Natural killer cell (primary cell): ENCODE measurements around the gene TTC6. TPM values are rescaled to one million over a fixed set of nuclear protein-coding genes. Genes with fewer than 3 reads are reported as not detected.

ENCODE experiments used
- ATAC-seq, 3 donors: fragments of 150-1000 bp in 2 of 3; fragments of 200-7000 bp in 1 of 3; cut with Tn5 transposase; 1 replicate in 1 of 3; 2 replicates in 2 of 3; pipeline ENCODE4 v1.10.0; 2021; ENCODE audit warnings: mild to moderate bottlenecking in 2 of 3, moderate library complexity in 2 of 3
- DNase-seq, 2 donors: peaks; one replicate each; pipeline versions ENCODE4 v3.0.0 to v3.0.0-alpha.2; 2013 to 2021; ENCODE audit warnings: mixed read lengths in 1 of 2
- H3K27ac ChIP-seq: one replicate; pipeline ENCODE4 v1.5.1; 2013; ENCODE audit warnings: mild to moderate bottlenecking, low read length
- H3K27me3 ChIP-seq: one replicate; pipeline ENCODE4 v1.6.1; 2013; ENCODE audit warnings: low read length; ENCODE audit not compliant: control insufficient read depth, insufficient read depth
- H3K36me3 ChIP-seq: one replicate; pipeline ENCODE4 v1.6.1; 2013; ENCODE audit warnings: low read length; ENCODE audit not compliant: control insufficient read depth, insufficient read depth
- H3K4me1 ChIP-seq: one replicate; pipeline ENCODE4 v1.6.1; 2013; ENCODE audit warnings: low read length; ENCODE audit not compliant: control insufficient read depth, insufficient read depth
- H3K4me3 ChIP-seq: one replicate; pipeline ENCODE4 v1.5.1; 2013; ENCODE audit warnings: low read length
- H3K9me3 ChIP-seq: one replicate; pipeline ENCODE4 v1.6.1; 2013; ENCODE audit warnings: low read length; ENCODE audit not compliant: control insufficient read depth, insufficient read depth
- H3K27ac Mint-ChIP-seq, 2 donors: one replicate each; pipeline ENCODE4 v1.8.0; 2022; ENCODE audit warnings: mild to moderate bottlenecking in 2 of 2, mixed read lengths in 2 of 2, moderate library complexity in 1 of 2
- H3K27me3 Mint-ChIP-seq, 2 donors: one replicate each; pipeline ENCODE4 v1.8.0; 2022; ENCODE audit warnings: low read depth in 2 of 2, mixed read lengths in 2 of 2
- H3K36me3 Mint-ChIP-seq: one replicate; pipeline ENCODE4 v1.8.0; 2022; ENCODE audit warnings: mixed read lengths
- H3K4me1 Mint-ChIP-seq, 2 donors: one replicate each; pipeline ENCODE4 v1.8.0; 2022; ENCODE audit warnings: mixed read lengths in 2 of 2
- H3K4me3 Mint-ChIP-seq: one replicate; pipeline ENCODE4 v1.8.0; 2022; ENCODE audit warnings: mild to moderate bottlenecking, moderate library complexity, mixed read lengths
- H3K9me3 Mint-ChIP-seq, 2 donors: one replicate each; pipeline ENCODE4 v1.8.0; 2022; ENCODE audit warnings: mixed read lengths in 2 of 2
- CTCF ChIP-seq: fragments of 200-600 bp; IDR thresholded peaks from one replicate; pipeline ENCODE4 v1.8.0; 2022; ENCODE audit warnings: antibody characterized with exemption
- WGBS: methylation state at CpG from one replicate; pipeline ENCODE4 v1.1.7; 2013; ENCODE audit warnings: missing lambda C conversion rate; ENCODE audit not compliant: insufficient coverage; 5-methylcytosine and 5-hydroxymethylcytosine counted together
- intact Hi-C: fragments of 100-400 bp; cut with micrococcal nuclease; formaldehyde crosslinking; loops from one replicate; pipeline ENCODE4 v1.14.2; 2022
- total RNA-seq, 4 donors: library from RNA; stranded (reverse); fragments of 120-200 nt in 1 of 4; gene quantifications; one replicate each; pipeline versions ENCODE4 v1.2.3 to v1.2.4, GENCODE V29; 2013 to 2022

TTC6 gene
- total RNA-seq, 3 donors from 2014 or later (not counting 1 experiment from before 2014, with no cell fraction given) = not detected

GRCh38 chr14:37591311-37591940 lies 4.0 kb upstream of the TTC6 start:
- intact Hi-C loops = no loop called here
- WGBS = 10% methylated on average over 45 of the region's 45 CpGs
- H3K4me1 Mint-ChIP-seq = peaks cover 0 to 5% of the 10 kb centered on the region in 2 donors
- DNase-seq (no peak), ATAC-seq (no peak)
- no peak overlapping the region for H3K4me3 Mint-ChIP-seq
- Histone ChIP-seq H3K4me3 (no peak overlapping the region), H3K4me1 (peaks cover 10% of the 10 kb centered on the region), H3K27me3 (peaks cover 50% of the 10 kb centered on the region), H3K9me3 (peaks cover 9% of the 10 kb centered on the region), H3K27ac (no peak overlapping the region), H3K36me3 (no peaks in the 10 kb centered on the region)
- H3K27me3 Mint-ChIP-seq = peaks cover 54 to 70% of the 10 kb centered on the region in 2 donors
- H3K9me3 Mint-ChIP-seq = peaks cover 0 to 3% of the 10 kb centered on the region in 2 donors
- H3K27ac Mint-ChIP-seq = no peak overlapping the region
- no peak for TF ChIP-seq CTCF
- H3K36me3 Mint-ChIP-seq = peaks cover 30% of the 10 kb centered on the region

- Mint-ChIP-seq H3K9me3 (peaks cover 0 to 3% of the 10 kb centered on the region in 2 donors), H3K36me3 (peaks cover 30% of the 10 kb centered on the region), H3K27ac (no peak overlapping the region), H3K27me3 (peaks cover 56 to 73% of the 10 kb centered on the region in 2 donors), H3K4me3 (no peak overlapping the region), H3K4me1 (peaks cover 0 to 5% of the 10 kb centered on the region in 2 donors)
- Histone ChIP-seq H3K27ac (no peak overlapping the region), H3K27me3 (peaks cover 56% of the 10 kb centered on the region), H3K36me3 (no peaks in the 10 kb centered on the region), H3K4me1 (peaks cover 10% of the 10 kb centered on the region), H3K4me3 (no peak overlapping the region), H3K9me3 (peaks cover 9% of the 10 kb centered on the region)
- TF ChIP-seq CTCF = no peak
- DNase-seq (no peak), ATAC-seq (no peak)
- WGBS = 14% methylated on average over 58 of the region's 58 CpGs
- intact Hi-C loops = no loop called here
Measured at GRCh38 chr14:37591941-37592481, 3.4 kb upstream of the TTC6 start.

- H3K27ac Mint-ChIP-seq = no peak overlapping the region
- ATAC-seq = no peak
- H3K4me3 Mint-ChIP-seq = no peak overlapping the region
- peaks cover 54 to 71% of the 10 kb centered on the region in 2 donors for H3K27me3 Mint-ChIP-seq
- peaks cover 0 to 5% of the 10 kb centered on the region in 2 donors for H3K4me1 Mint-ChIP-seq
- intact Hi-C loops = no loop called here
- peaks cover 13% of the 10 kb centered on the region for H3K4me1 ChIP-seq
- 17% methylated on average over 41 of the region's 42 CpGs for WGBS
- no peak for DNase-seq
- H3K9me3 Mint-ChIP-seq = peaks cover 0 to 3% of the 10 kb centered on the region in 2 donors
- peaks cover 13% of the 10 kb centered on the region for H3K9me3 ChIP-seq
- H3K36me3 Mint-ChIP-seq = peaks cover 30% of the 10 kb centered on the region
- H3K4me3 ChIP-seq = no peak overlapping the region
- no peaks in the 10 kb centered on the region for H3K36me3 ChIP-seq
- TF ChIP-seq CTCF = no peak
- H3K27me3 ChIP-seq = peaks cover 61% of the 10 kb centered on the region
- H3K27ac ChIP-seq = no peak overlapping the region
Measured at GRCh38 chr14:37592482-37593408, 2.7 kb upstream of the TTC6 start.
